ENCODE results near the gene SKAP1. TPM values are rescaled to one million over a fixed set of nuclear protein-coding genes. Genes with fewer than 3 reads are reported as not detected.

Gene SKAP1
- total and polyA plus RNA-seq, 9 donors = 0.30 to 6.0 (median 2.4) TPM; not detected in 1

DNA sequence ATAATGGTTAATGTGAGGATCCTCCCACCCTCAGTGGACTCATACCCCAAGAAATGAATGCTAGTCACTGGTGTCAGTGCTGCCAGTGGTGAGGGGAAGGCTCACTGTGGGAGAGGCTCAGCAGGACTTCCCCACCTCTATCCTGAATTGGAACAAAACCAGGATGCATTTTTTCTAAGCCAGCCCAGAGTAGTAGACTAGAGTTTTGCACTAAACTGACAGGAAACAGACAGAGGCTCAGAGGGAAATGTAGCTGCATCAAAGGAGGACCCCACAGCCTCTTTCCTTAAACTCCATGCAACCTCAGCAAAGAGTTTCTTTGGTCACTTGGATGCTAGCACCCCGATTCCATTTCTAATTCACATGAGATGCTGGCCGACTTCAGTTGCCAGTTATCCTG, 10.7 kb upstream of the SKAP1 start:
- intact Hi-C loops (cut with DNase I) = no loop called here
- TF ChIP-seq POLR2A (IDR thresholded peaks at IDR 0.05) = no peak
- TF ChIP-seq, protein P1, sequence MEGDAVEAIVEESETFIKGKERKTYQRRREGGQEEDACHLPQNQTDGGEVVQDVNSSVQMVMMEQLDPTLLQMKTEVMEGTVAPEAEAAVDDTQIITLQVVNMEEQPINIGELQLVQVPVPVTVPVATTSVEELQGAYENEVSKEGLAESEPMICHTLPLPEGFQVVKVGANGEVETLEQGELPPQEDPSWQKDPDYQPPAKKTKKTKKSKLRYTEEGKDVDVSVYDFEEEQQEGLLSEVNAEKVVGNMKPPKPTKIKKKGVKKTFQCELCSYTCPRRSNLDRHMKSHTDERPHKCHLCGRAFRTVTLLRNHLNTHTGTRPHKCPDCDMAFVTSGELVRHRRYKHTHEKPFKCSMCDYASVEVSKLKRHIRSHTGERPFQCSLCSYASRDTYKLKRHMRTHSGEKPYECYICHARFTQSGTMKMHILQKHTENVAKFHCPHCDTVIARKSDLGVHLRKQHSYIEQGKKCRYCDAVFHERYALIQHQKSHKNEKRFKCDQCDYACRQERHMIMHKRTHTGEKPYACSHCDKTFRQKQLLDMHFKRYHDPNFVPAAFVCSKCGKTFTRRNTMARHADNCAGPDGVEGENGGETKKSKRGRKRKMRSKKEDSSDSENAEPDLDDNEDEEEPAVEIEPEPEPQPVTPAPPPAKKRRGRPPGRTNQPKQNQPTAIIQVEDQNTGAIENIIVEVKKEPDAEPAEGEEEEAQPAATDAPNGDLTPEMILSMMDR (IDR thresholded peaks at IDR 0.05) = no peak
- TF ChIP-seq EP300 (IDR thresholded peaks at IDR 0.05) = no peak
- no peak for DNase-seq
- no peaks in the 10 kb centered on the region for H3K36me3 ChIP-seq
- H3K9me3 ChIP-seq = no peaks in the 10 kb centered on the region
- no peaks in the 10 kb centered on the region for H3K27me3 ChIP-seq
- no peak overlapping the region for H3K27ac ChIP-seq
- H3K4me1 ChIP-seq (ENCODE audit: insufficient read depth) = no peaks in the 10 kb centered on the region
- 78 to 83% (median 78%) methylated on average over 2 of the region's 2 CpGs for WGBS, 3 donors
- H3K4me3 ChIP-seq = no peak overlapping the region

DNA sequence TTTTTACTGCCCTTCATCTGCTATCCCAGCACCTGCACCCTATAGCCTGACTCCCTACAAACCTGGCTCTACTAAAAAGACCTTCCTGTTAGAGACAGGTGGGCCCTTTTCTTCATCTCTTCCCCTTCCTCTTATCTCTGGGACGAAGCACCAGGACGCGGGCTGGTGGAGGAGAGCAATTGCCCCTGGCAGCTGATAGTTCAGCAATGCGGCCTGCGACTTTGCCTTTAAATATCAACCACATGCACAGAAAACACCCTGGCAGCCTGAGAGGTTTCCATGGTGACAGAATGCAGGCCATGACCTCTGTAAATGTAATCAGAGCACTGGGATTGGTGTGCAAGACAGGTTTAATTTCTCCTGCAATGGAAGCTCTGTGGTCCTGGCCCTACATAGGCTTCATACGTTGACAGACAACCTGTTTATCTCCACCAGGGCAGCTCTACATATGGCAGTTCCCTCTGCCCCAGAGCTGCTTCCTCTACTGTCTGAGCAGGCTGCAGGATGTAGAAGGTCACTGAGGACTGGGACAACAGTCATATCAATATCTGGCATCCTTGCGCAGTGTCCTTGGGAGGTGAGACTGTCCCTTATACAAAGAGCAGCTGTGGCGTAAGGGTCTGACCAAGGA, 10.0 kb upstream of the SKAP1 start:
- Histone ChIP-seq H3K27ac (no peak overlapping the region), H3K4me1 (ENCODE audit: insufficient read depth) (no peaks in the 10 kb centered on the region), H3K27me3 (no peaks in the 10 kb centered on the region), H3K9me3 (no peaks in the 10 kb centered on the region), H3K4me3 (no peak overlapping the region), H3K36me3 (no peaks in the 10 kb centered on the region)
- TF ChIP-seq, protein P1 (IDR thresholded peaks at IDR 0.05) = no peak
- TF ChIP-seq EP300 (IDR thresholded peaks at IDR 0.05) = no peak
- no peak for TF ChIP-seq POLR2A (IDR thresholded peaks at IDR 0.05)
- 56 to 68% (median 57%) methylated on average over 8 of the region's 8 CpGs for WGBS, 3 donors
- no peak for DNase-seq
- intact Hi-C loops (cut with DNase I) = no loop called here

DNA sequence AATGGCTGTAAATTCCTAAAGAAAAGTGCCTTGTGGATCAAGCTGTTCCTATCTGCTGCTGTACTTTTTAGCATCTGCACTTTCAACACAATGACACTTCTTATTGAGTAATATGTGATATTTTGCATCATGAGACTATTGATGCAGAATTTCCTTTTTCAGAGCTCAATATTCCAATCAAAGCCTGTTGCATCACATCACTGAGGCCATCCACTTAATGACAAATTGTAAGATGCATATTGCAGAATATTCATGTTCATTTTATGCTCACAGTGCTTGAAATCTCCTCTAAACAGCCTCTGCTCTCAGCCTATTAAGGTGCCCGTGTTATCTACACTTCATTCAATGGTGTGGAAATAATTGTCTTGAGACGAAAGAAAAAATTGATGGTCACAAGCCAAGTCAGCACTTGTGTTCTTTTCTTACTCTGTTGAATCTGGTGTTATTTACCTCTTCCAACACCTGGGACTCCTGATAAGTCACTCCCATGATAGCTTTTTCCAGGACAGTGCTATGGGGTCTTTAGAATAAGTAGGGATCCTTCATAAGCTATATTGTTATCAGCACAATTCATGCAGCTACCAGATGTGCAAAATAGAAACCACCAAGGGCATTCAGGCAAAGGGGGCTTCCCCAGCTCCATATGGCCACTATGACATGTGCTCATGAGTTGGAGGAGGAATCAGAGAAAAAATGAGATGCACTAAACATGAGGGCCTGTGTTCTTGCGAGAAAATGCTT, 9.3 kb upstream of the SKAP1 start:
- no peaks in the 10 kb centered on the region for H3K9me3 ChIP-seq
- intact Hi-C loops (cut with DNase I) = no loop called here
- 59 to 72% (median 68%) methylated on average over 3 of the region's 3 CpGs for WGBS, 3 donors
- no peak overlapping the region for H3K27ac ChIP-seq
- TF ChIP-seq, protein P1 (IDR thresholded peaks at IDR 0.05) = no peak
- TF ChIP-seq POLR2A (IDR thresholded peaks at IDR 0.05) (no peak), EP300 (IDR thresholded peaks at IDR 0.05) (no peak)
- no peaks in the 10 kb centered on the region for H3K36me3 ChIP-seq
- DNase-seq = no peak
- H3K4me1 ChIP-seq (ENCODE audit: insufficient read depth) = no peaks in the 10 kb centered on the region
- H3K4me3 ChIP-seq = no peak overlapping the region
- no peaks in the 10 kb centered on the region for H3K27me3 ChIP-seq

DNA sequence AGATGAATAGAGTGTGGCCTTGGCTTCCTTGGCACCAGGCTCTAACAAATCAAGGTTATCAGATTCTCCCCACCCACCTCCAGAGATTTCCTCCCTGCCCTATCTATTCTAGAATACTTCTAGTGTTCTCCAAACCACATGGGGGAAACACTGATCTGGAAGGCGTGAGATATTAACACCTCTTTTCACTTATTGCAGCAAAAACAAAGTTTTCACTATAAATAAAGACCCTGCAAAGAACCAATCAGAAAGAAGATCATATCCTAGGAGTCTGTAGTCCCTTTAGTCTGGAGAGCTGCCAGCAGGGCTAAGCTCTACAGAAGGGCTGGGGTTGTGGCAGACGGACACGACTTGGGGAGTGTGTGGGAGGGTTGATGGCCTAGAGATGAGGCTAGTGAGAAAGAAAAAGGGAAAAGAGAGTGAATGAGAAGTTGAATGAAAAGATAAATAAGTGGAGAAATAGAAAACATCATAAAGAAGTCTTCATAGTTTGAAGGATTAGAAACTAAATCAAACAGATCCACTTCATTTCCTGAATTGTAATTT, 8.6 kb upstream of the SKAP1 start:
- TF ChIP-seq POLR2A (IDR thresholded peaks at IDR 0.05) (no peak), EP300 (IDR thresholded peaks at IDR 0.05) (no peak)
- Histone ChIP-seq H3K4me1 (ENCODE audit: insufficient read depth) (no peaks in the 10 kb centered on the region), H3K36me3 (no peaks in the 10 kb centered on the region), H3K27me3 (no peaks in the 10 kb centered on the region), H3K27ac (no peak overlapping the region), H3K4me3 (no peak overlapping the region), H3K9me3 (no peaks in the 10 kb centered on the region)
- no peak for DNase-seq
- intact Hi-C loops (cut with DNase I) = no loop called here
- WGBS, 3 donors = 28 to 38% (median 32%) methylated on average over 3 of the region's 3 CpGs

DNA sequence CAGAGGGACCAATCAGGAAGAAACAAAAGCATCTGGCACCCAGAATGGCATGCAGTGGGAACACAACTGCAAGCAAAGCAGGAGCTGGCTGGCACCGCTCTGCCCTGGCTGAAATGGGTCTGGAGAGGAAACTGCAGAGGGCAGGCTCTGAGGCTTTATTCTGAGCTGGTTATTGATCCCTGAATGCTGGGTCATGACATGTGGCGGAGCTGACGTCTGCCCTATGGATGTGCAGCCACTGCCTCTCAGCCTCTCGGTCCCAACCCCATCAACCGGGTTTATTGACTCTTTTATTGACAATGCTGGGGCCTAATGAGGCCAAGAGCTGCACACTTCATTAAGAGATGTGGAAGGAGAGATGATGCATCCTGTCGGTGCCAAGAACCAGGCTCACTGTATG, 3.9 kb upstream of the SKAP1 start:
- Histone ChIP-seq H3K4me1 (ENCODE audit: insufficient read depth) (no peaks in the 10 kb centered on the region), H3K27me3 (no peaks in the 10 kb centered on the region), H3K36me3 (no peaks in the 10 kb centered on the region), H3K4me3 (no peak overlapping the region), H3K27ac (no peak overlapping the region), H3K9me3 (no peaks in the 10 kb centered on the region)
- TF ChIP-seq POLR2A (IDR thresholded peaks at IDR 0.05) (no peak), EP300 (IDR thresholded peaks at IDR 0.05) (no peak)
- TF ChIP-seq, protein P1 (IDR thresholded peaks at IDR 0.05) = no peak
- 69 to 72% (median 72%) methylated on average over 6 of the region's 6 CpGs for WGBS, 3 donors
- DNase-seq = no peak
- intact Hi-C loops (cut with DNase I) = no loop called here

Measured in ovary (tissue), 9 donors.